Stimulated activated CD4-positive, alpha-beta T cell treated with anti-CD3 and anti-CD28 coated beads, Interleukin-2, amount 100 ng/mL, for 4 hours (primary cell): ENCODE results near the gene GTF2I.
"Not testable (repeated sequence)": the region's sequence is repeated elsewhere in the genome, so short reads cannot be mapped to it uniquely, and the experiment has no call there.

ENCODE experiments used
- DNase-seq: peaks from one replicate; pipeline ENCODE4 v3.0.0-alpha.2; 2020; ENCODE audit warnings: low read depth

Gene GTF2I

GRCh38 chr7:74779053-74779452 is 121.5 kb downstream of the GTF2I start:
- DNase-seq: not testable (repeated sequence)

DNA sequence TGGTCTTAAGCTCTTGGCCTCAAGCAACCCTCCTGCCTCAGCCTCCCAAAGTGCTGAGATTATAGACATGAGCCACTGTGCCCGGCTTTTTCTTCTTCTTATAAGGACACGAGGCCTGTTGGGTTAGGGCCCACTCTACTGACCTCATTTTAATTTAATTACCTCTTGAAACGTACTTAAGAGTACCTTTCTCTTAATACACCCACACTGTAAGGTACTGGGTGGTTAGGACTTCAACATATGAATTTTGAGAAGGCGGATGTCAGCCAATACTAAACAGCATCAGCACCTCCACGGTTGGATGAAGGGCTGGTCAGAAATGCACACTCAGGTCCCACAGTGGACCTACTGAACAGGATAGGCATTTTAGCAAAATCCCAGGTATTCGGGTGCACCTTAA is 124.2 kb downstream of the GTF2I start:
- DNase-seq: not testable (repeated sequence)

- not testable (repeated sequence) for DNase-seq
Measured at GRCh38 chr7:74783595-74783994, 126.1 kb downstream of the GTF2I start.

- DNase-seq: peak; percentile 93
Measured at GRCh38 chr7:74788369-74789150, 131.0 kb downstream of the GTF2I start.

DNA sequence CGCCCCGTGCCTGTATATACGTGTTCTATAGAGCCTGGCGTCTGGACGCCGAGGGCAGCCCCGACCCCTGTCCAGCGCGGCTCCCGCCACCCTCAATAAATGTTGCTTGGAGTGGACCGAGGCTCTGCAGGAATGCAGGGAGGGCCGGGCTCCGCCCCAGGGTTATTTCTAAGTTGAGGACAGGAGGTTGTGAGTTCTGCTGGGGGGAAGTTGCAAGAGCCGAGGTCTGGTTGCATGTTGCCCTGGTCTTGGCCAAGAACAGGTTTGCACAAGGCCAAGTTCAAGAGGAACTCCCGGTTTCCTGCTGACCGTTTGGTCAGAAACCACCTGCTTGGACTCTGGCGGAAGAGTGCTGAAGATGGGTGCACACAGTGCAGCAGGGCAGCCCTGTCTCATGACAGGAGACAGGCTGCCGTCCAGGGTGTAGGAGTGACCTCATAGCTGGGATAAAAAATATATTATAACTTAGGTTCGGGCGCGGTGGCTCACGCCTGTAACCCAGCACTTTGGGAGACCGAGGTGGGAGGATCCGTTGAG is 131.8 kb downstream of the GTF2I start:
- DNase-seq: not testable (repeated sequence)

- not testable (repeated sequence) for DNase-seq
Measured at GRCh38 chr7:74797848-74798622, 140.5 kb downstream of the GTF2I start.

DNA sequence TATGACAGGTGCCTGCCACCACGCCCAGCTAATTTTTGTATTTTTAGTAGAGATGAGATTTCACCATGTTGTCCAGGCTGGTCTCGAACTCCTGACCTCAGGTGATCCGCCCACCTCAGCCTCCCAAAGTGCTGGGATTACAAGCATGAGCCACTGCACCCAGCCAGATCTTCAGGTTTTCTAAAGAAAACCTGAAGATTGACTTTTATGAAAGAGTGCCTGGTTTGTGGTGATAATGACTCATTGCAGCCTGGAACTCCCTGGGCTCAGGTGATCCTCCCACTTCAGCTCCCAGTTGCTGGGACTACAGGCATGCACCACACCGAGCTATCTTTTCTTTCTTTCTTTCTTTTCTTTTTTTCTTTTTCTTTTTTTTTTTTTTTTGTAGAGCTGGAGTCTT is 141.1 kb downstream of the GTF2I start:
- DNase-seq: not testable (repeated sequence)
